H1 (cell line): Measurements from ENCODE around the gene RNF182. TPM values are rescaled to one million over a fixed set of nuclear protein-coding genes. Genes with fewer than 3 reads are reported as not detected.

ENCODE experiments used
- CTCF ChIA-PET: fragments of 300-600 bp; sonication (Branson Sonifier 250); formaldehyde crosslinking; loops from one replicate; lab custom pipeline; 2021; ENCODE audit not compliant: partially characterized antibody; lab: Charles Lee
- POLR2A ChIA-PET: fragments of 300-600 bp; sonication (Branson Sonifier 250); formaldehyde crosslinking; loops from one replicate; lab custom pipeline; 2021; ENCODE audit warnings: inconsistent platforms; ENCODE audit not compliant: partially characterized antibody; lab: Charles Lee
- DNase-seq, 2 experiments: peaks; one replicate each; pipeline versions ENCODE4 v3.0.0 to v3.0.0-alpha.2; 2010 to 2022; ENCODE audit warnings: low spot score in 2 of 2, low read depth in 1 of 2, mixed read lengths in 1 of 2
- FAIRE-seq: peaks from 2 replicates; lab custom pipeline; 2011; peaks lifted over from hg19 to GRCh38; lab: Jason Lieb, UNC
- H2AFZ ChIP-seq: 2 replicates; pipeline ENCODE4 v1.8.1; 2012; ENCODE audit warnings: low read length, inconsistent platforms
- H2AK5ac ChIP-seq: 2 replicates; pipeline ENCODE4 v1.6.1; 2013; ENCODE audit warnings: low read depth, low read length
- H2BK120ac ChIP-seq: replicated peaks from 2 replicates; pipeline ENCODE3; 2013; ENCODE audit warnings: low read depth, low read length, inconsistent platforms
- H2BK12ac ChIP-seq: 2 replicates; pipeline ENCODE4 v1.6.1; 2013; ENCODE audit warnings: low read depth, low read length
- H2BK15ac ChIP-seq: 2 replicates; pipeline ENCODE4 v1.6.1; 2013; ENCODE audit warnings: low read length
- H2BK20ac ChIP-seq: 2 replicates; pipeline ENCODE4 v1.6.1; 2013; ENCODE audit warnings: low read length
- H2BK5ac ChIP-seq: 2 replicates; pipeline ENCODE4 v1.6.1; 2013; ENCODE audit warnings: low read depth, low read length
- H3K14ac ChIP-seq: 2 replicates; pipeline ENCODE4 v1.6.1; 2013; ENCODE audit warnings: inconsistent platforms; ENCODE audit not compliant: insufficient read length
- H3K18ac ChIP-seq: 2 replicates; pipeline ENCODE4 v1.6.1; 2013; ENCODE audit warnings: low read length; ENCODE audit errors: extremely low read depth
- H3K23ac ChIP-seq: 2 replicates; pipeline ENCODE4 v1.6.1; 2013; ENCODE audit warnings: inconsistent platforms; ENCODE audit not compliant: insufficient read length
- H3K23me2 ChIP-seq: 2 replicates; pipeline ENCODE4 v1.6.1; 2013; ENCODE audit warnings: low read depth, low read length
- H3K27ac ChIP-seq: 2 replicates; pipeline ENCODE4 v1.6.1; 2011; ENCODE audit warnings: low read depth, low read length, inconsistent platforms
- H3K27me3 ChIP-seq, 4 experiments: replicated peaks in 1 of 4; 1 replicate in 1 of 4; 2 replicates in 3 of 4; pipeline versions ENCODE4 v1.6.1 to v1.8.1; 2011 to 2013; ENCODE audit warnings: low read length in 3 of 4, mild to moderate bottlenecking in 3 of 4, inconsistent platforms in 2 of 4, mixed read lengths in 2 of 4, moderate library complexity in 1 of 4; ENCODE audit not compliant: control insufficient read depth in 3 of 4, insufficient read depth in 3 of 4; ENCODE audit errors: extremely low read depth in 1 of 4
- H3K36me3 ChIP-seq, 4 experiments: 2 replicates each; pipeline versions ENCODE4 v1.6.1 to v1.8.1; 2011 to 2013; ENCODE audit warnings: mild to moderate bottlenecking in 4 of 4, low read length in 3 of 4, moderate library complexity in 2 of 4, control low read depth in 1 of 4, inconsistent platforms in 1 of 4; ENCODE audit not compliant: insufficient read depth in 4 of 4, control insufficient read depth in 2 of 4
- H3K4ac ChIP-seq: replicated peaks from 2 replicates; pipeline ENCODE3; 2013; ENCODE audit warnings: low read length, low read depth, mixed read lengths, inconsistent platforms; ENCODE audit not compliant: insufficient read length
- H3K4me1 ChIP-seq, 4 experiments: replicated peaks in 1 of 4; 1 replicate in 1 of 4; 2 replicates in 3 of 4; pipeline versions ENCODE4 v1.6.1 to v1.8.1; 2011 to 2013; ENCODE audit warnings: low read length in 3 of 4, inconsistent platforms in 2 of 4, mixed read lengths in 1 of 4; ENCODE audit not compliant: insufficient read depth in 4 of 4, control insufficient read depth in 3 of 4
- H3K4me2 ChIP-seq, 2 experiments: 2 replicates each; pipeline versions ENCODE4 v1.6.1 to v1.8.1; 2011 to 2013; ENCODE audit warnings: low read depth in 2 of 2, low read length in 2 of 2, control low read depth in 1 of 2, inconsistent platforms in 1 of 2, mild to moderate bottlenecking in 1 of 2; ENCODE audit not compliant: insufficient read depth in 1 of 2
- H3K4me3 ChIP-seq, 4 experiments: fragments of 200-600, 300-600 bp in 1 of 4; sonication (generic), shearing (Covaris generic), sonication (Bioruptor Twin) in 1 of 4; 2 replicates each; pipeline versions ENCODE4 v1.5.1 to v1.8.1; 2011 to 2016; ENCODE audit warnings: low read length in 4 of 4, low read depth in 3 of 4, control low read depth in 2 of 4, inconsistent platforms in 2 of 4, mild to moderate bottlenecking in 2 of 4, mixed read lengths in 1 of 4, moderate library complexity in 1 of 4; ENCODE audit not compliant: insufficient read depth in 2 of 4; ENCODE audit errors: extremely low read depth in 1 of 4
- H3K56ac ChIP-seq: replicated peaks from 2 replicates; pipeline ENCODE3; 2013; ENCODE audit warnings: low read depth, mild to moderate bottlenecking, mixed read lengths, low read length, inconsistent platforms; ENCODE audit not compliant: insufficient read length
- H3K79me1 ChIP-seq: 2 replicates; pipeline ENCODE4 v1.6.1; 2013; ENCODE audit warnings: low read depth, low read length, control low read depth
- H3K79me2 ChIP-seq, 2 experiments: 2 replicates each; pipeline versions ENCODE4 v1.6.1 to v1.8.1; 2012 to 2013; ENCODE audit warnings: low read length in 2 of 2, mild to moderate bottlenecking in 2 of 2, inconsistent platforms in 1 of 2; ENCODE audit not compliant: insufficient read depth in 2 of 2, control insufficient read depth in 1 of 2
- H3K9ac ChIP-seq, 4 experiments: replicated peaks in 1 of 4; 1 replicate in 1 of 4; 2 replicates in 3 of 4; pipeline versions ENCODE4 v1.6.1 to v1.8.1; 2011 to 2013; ENCODE audit warnings: low read depth in 3 of 4, low read length in 3 of 4, control low read depth in 2 of 4, mild to moderate bottlenecking in 2 of 4, moderate library complexity in 2 of 4, inconsistent platforms in 1 of 4; ENCODE audit errors: extremely low read depth in 1 of 4
- H3K9me3 ChIP-seq, 2 experiments: 2 replicates each; pipeline versions ENCODE4 v1.6.1 to v1.8.1; 2012 to 2013; ENCODE audit warnings: mild to moderate bottlenecking in 2 of 2, moderate library complexity in 2 of 2, control low read depth in 1 of 2, inconsistent platforms in 1 of 2, low read depth in 1 of 2, low read length in 1 of 2, mixed read lengths in 1 of 2; ENCODE audit not compliant: insufficient read depth in 2 of 2
- H4K20me1 ChIP-seq, 2 experiments: replicated peaks in 1 of 2; 2 replicates each; pipeline versions ENCODE3 to v1.8.1; 2011 to 2013; ENCODE audit warnings: inconsistent platforms in 2 of 2, low read length in 2 of 2, mild to moderate bottlenecking in 1 of 2; ENCODE audit not compliant: insufficient read depth in 2 of 2, control insufficient read depth in 1 of 2
- H4K5ac ChIP-seq: 2 replicates; pipeline ENCODE4 v1.6.1; 2013; ENCODE audit warnings: low read length, low read depth, mixed read lengths, inconsistent platforms; ENCODE audit not compliant: insufficient read length
- H4K8ac ChIP-seq: 2 replicates; pipeline ENCODE4 v1.8.0; 2013; ENCODE audit warnings: mild to moderate bottlenecking, moderate library complexity, low read length, inconsistent platforms; ENCODE audit not compliant: insufficient read depth; ENCODE audit errors: extremely low read depth
- H4K91ac ChIP-seq: replicated peaks from 2 replicates; pipeline ENCODE3; 2013; ENCODE audit warnings: low read length, mixed read lengths, inconsistent platforms; ENCODE audit not compliant: insufficient read length
- E2F6 ChIP-seq: IDR thresholded peaks from 2 replicates; pipeline ENCODE4 v1.6.1; 2012; ENCODE audit warnings: inconsistent platforms
- FOSL1 ChIP-seq: IDR thresholded peaks from 2 replicates; pipeline ENCODE4 v1.6.1; 2011; ENCODE audit warnings: mild to moderate bottlenecking, low read depth, low read length, moderate library complexity; ENCODE audit not compliant: insufficient read depth
- RBBP5 ChIP-seq: IDR thresholded peaks from 2 replicates; pipeline ENCODE4 v1.7.1; 2012; ENCODE audit warnings: low read depth, mild to moderate bottlenecking, inconsistent platforms, low read length, moderate library complexity, borderline replicate concordance
- WGBS, 2 experiments: shearing (Covaris generic) in 1 of 2; methylation state at CpG; one replicate each; pipeline versions ENCODE4 v1.1.6 to v1.1.7; 2013 to 2015; ENCODE audit warnings: low lambda C conversion rate in 2 of 2, mixed read lengths in 2 of 2, inconsistent platforms in 1 of 2, low coverage in 1 of 2, missing lambda C conversion rate in 1 of 2; ENCODE audit not compliant: insufficient replicate concordance in 2 of 2, insufficient coverage in 1 of 2, insufficient read length in 1 of 2; ENCODE audit errors: extremely low coverage in 1 of 2, missing lambda C conversion rate in 1 of 2; 5-methylcytosine and 5-hydroxymethylcytosine counted together
- polyA plus RNA-seq, 7 experiments: library from polyadenylated mRNA; depleted of rRNA in 3 of 7; stranded (reverse) in 5 of 7; unstranded in 2 of 7; fragments of >200 nt in 5 of 7; fragments of 200-250 nt in 2 of 7; gene quantifications; 1 replicate in 5 of 7; 2 replicates in 1 of 7; 4 replicates in 1 of 7; pipeline versions ENCODE4 v1.2.1 to v1.2.3, GENCODE V29; 2011 to 2013; ENCODE audit warnings: missing spikeins in 2 of 7, mixed read lengths in 2 of 7
- total RNA-seq: library from RNA; stranded (reverse); fragmentation: NEBNext Ultra II Directional; extraction: Animal tissue kit (Norgen Biotek cat#: 25700); gene quantifications from 2 replicates; pipeline ENCODE4 v1.2.1, GENCODE V29; 2021
- TF ChIP-seq, protein P1 (sequence below): IDR thresholded peaks from 2 replicates; pipeline ENCODE4 v1.6.1; 2012; ENCODE audit warnings: inconsistent platforms

The RNF182 gene
- total and polyA plus RNA-seq, 2 of the 8 experiments (the other 6 are each of a cell fraction or from before 2014, with no cell fraction given) = 6.2 to 10.7 TPM

DNA sequence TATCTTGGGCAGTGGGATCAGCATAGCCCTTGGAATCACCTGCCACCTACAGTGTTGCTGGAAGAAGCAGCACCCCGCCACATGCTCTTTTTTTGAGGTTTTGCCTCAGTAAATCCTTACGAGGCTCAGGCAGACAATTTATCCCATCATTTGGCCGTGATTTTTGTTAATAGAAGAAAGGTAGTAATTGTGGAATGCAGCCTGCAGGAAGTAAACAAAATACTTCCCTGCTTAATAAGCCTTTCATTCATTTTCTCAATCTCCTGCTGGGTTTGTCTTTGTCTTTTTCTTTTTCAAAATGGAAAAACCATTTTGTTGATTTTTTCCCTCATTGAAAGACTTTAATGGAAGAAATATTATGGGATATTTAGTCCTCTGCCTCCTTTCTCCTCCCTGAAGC, 99.1 kb downstream of the RNF182 start:
- Histone ChIP-seq H2BK5ac (no peak overlapping the region), H3K4me3 (no peak overlapping the region), H2BK20ac (peak overlapping the region; percentile 56; the same call in 1 of the 2 replicates), H3K27me3 (peaks cover 0 to 4% (median 0%) of the 10 kb centered on the region in 4 experiments; a peak in 4 of 7 replicates), H3K23ac (no peak overlapping the region), H3K18ac (peak overlapping the region; percentile 74; the same call in 1 of the 2 replicates), H4K20me1 (no peaks in the 10 kb centered on the region), H3K14ac (no peak overlapping the region), H3K9me3 (0 out of 4 replicates have a peak, but pooled peaks cover 0 to 3% of the 10 kb centered on the region in 2 experiments), H3K36me3 (no peaks in the 10 kb centered on the region), H3K23me2 (no peaks in the 10 kb centered on the region), H2BK120ac (no peak overlapping the region), H2AFZ (no peak overlapping the region), H3K4ac (no peak overlapping the region), H4K8ac (no peak overlapping the region), H3K79me1 (no peaks in the 10 kb centered on the region), H3K79me2 (no peaks in the 10 kb centered on the region), H3K56ac (no peak overlapping the region), H2AK5ac (no peak overlapping the region), H3K4me2 (0 out of 4 replicates have a peak overlapping the region, but pooled peaks of 1 of the 2 experiments have one; percentile 13), H2BK15ac (no peak overlapping the region), H3K4me1 (peaks cover 3 to 17% (median 9%) of the 10 kb centered on the region in 4 experiments), H3K9ac (no peak overlapping the region), H4K91ac (no peak overlapping the region), H3K27ac (no peak overlapping the region), H2BK12ac (peak overlapping the region; percentile 71), H4K5ac (no peak overlapping the region)
- POLR2A ChIA-PET = no interaction called here
- CTCF ChIA-PET = interaction anchor here (1.3 to 14.7 kb wide), 4 partner anchors 17 to 43 kb away, joined by 3 to 189 read pairs (median 10); no protein-coding TSS in a partner anchor
- TF ChIP-seq FOSL1 (no peak), RBBP5 (no peak), E2F6 (peak; percentile 59; the same call in 1 of the 2 replicates)
- TF ChIP-seq, protein P1, sequence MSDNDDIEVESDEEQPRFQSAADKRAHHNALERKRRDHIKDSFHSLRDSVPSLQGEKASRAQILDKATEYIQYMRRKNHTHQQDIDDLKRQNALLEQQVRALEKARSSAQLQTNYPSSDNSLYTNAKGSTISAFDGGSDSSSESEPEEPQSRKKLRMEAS = peak; percentile 48; the same call in 1 of the 2 replicates
- FAIRE-seq (no peak), DNase-seq (no peak)
- WGBS, 2 experiments = 76% methylated on average over 3 of the region's 3 CpGs; no CpG with 5 or more reads in 1 of the 2 experiments
